ENCODE measurements around the gene NAPB.

DNA sequence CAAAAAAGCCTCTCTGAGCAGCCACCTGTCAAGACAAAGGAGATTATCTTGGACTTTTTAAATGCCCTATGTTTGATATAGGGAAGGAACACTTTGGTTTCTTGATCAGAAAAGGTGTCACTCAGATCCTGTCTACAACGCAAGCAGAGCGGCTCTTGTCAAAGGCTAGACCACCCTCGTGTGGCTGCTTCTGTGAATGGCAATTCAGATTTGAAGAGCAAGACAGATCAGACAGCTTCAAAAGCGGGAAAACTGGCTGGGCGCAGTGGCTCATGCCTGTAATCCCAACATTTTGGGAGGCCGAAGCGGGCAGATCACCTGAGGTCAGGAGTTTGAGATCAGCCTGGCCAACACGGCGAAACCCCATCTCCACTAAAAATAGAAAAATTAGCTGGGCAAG, 80.8 kb downstream of the NAPB start:
- TF ChIP-seq, protein P1, sequence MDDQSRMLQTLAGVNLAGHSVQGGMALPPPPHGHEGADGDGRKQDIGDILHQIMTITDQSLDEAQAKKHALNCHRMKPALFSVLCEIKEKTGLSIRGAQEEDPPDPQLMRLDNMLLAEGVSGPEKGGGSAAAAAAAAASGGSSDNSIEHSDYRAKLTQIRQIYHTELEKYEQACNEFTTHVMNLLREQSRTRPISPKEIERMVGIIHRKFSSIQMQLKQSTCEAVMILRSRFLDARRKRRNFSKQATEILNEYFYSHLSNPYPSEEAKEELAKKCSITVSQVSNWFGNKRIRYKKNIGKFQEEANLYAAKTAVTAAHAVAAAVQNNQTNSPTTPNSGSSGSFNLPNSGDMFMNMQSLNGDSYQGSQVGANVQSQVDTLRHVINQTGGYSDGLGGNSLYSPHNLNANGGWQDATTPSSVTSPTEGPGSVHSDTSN (IDR thresholded peaks at IDR 0.05), result no peak
- TF ChIP-seq CTCF (IDR thresholded peaks at IDR 0.05), result peak; percentile 90
- TF ChIP-seq, protein P2, sequence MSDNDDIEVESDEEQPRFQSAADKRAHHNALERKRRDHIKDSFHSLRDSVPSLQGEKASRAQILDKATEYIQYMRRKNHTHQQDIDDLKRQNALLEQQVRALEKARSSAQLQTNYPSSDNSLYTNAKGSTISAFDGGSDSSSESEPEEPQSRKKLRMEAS (IDR thresholded peaks at IDR 0.05), result 0 out of 2 replicates have a peak, but pooled peaks have one; percentile 33
- TF ChIP-seq RCOR1 (IDR thresholded peaks at IDR 0.05; ENCODE audit: low read depth, low read length), result no peak
- no peak for TF ChIP-seq CBX8 (IDR thresholded peaks at IDR 0.05)
- no peak for TF ChIP-seq JUNB (IDR thresholded peaks at IDR 0.05)
- peak; percentile 92 to 96 for TF ChIP-seq RAD21 (conservative IDR thresholded peaks at IDR 0.05 in 1 of 2, IDR thresholded peaks at IDR 0.05 in 1 of 2)
- TF ChIP-seq MAFK (IDR thresholded peaks at IDR 0.05; ENCODE audit: partially characterized antibody), result no peak
- TF ChIP-seq EP300 (IDR thresholded peaks at IDR 0.05), result no peak
- TF ChIP-seq ZFP36 (IDR thresholded peaks at IDR 0.05; ENCODE audit: borderline replicate concordance, partially characterized antibody), result no peak
- no peak for TF ChIP-seq ESRRA (IDR thresholded peaks at IDR 0.05; ENCODE audit: borderline replicate concordance, low read length)
- no peak for TF ChIP-seq JUN (IDR thresholded peaks at IDR 0.05)

Data from A549 (cell line).